Type B pancreatic cell (in vitro differentiated cells): ENCODE measurements around the gene MLLT1. TPM values are rescaled to one million over a fixed set of nuclear protein-coding genes. Genes with fewer than 3 reads are reported as not detected.
"Not testable (repeated sequence)": the region's sequence is repeated elsewhere in the genome, so short reads cannot be mapped to it uniquely, and the experiment has no call there.

ENCODE experiments used
- DNase-seq: peaks from one replicate; pipeline ENCODE4 v3.0.0; 2021; ENCODE audit warnings: mixed read lengths; ENCODE audit not compliant: unreplicated experiment; ENCODE audit errors: extremely low spot score
- H3K27ac Mint-ChIP-seq: 2 replicates; pipeline ENCODE4 v1.8.0; 2021; ENCODE audit warnings: mild to moderate bottlenecking, mixed read lengths
- H3K27me3 Mint-ChIP-seq: 2 replicates; pipeline ENCODE4 v1.8.0; 2021; ENCODE audit warnings: mixed read lengths
- H3K36me3 Mint-ChIP-seq: 2 replicates; pipeline ENCODE4 v1.8.0; 2021; ENCODE audit warnings: mixed read lengths
- H3K4me1 Mint-ChIP-seq: one replicate; pipeline ENCODE4 v1.8.0; 2021; ENCODE audit warnings: mixed read lengths; ENCODE audit not compliant: unreplicated experiment
- H3K4me3 Mint-ChIP-seq: 2 replicates; pipeline ENCODE4 v1.8.0; 2021; ENCODE audit warnings: mild to moderate bottlenecking, mixed read lengths
- H3K9me3 Mint-ChIP-seq: 2 replicates; pipeline ENCODE4 v1.8.0; 2021; ENCODE audit warnings: mixed read lengths
- CTCF ChIP-seq: fragments of 200-600 bp; sonication (generic); conservative IDR thresholded peaks from 2 replicates; pipeline ENCODE4 v1.5.0; 2021; ENCODE audit warnings: antibody characterized with exemption, mild to moderate bottlenecking
- total RNA-seq: library from RNA; stranded (reverse); gene quantifications from 2 replicates; pipeline ENCODE4 v1.2.1, GENCODE V29; 2021; ENCODE audit warnings: low replicate concordance

Gene MLLT1
- total RNA-seq, 1 donor from 2014 or later = 106 TPM

DNA sequence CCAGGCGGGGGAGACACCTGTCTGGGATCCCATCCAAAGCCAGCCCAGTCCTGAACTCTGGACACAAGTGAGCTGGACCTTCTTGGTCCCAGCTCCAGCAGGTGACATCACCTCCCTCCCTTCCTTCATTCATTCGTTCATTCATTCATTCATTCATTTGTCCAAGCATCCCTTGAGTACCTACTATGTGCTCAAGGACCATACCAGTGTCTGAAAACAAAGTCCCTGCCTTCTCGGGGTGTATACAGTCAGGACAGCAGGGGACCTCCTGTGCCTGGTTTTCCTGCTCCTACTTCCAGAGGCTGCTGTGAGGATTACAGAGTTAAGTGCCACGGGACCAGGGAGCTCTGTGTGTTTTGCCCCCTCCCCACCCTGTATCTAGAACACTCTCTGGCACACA, 39.6 kb upstream of the MLLT1 start:
- no peak for TF ChIP-seq CTCF
- H3K27me3 Mint-ChIP-seq = no peaks in the 10 kb centered on the region
- no peaks in the 10 kb centered on the region for H3K36me3 Mint-ChIP-seq
- DNase-seq = no peak
- H3K4me3 Mint-ChIP-seq = no peak overlapping the region
- no peaks in the 10 kb centered on the region for H3K4me1 Mint-ChIP-seq
- no peaks in the 10 kb centered on the region for H3K9me3 Mint-ChIP-seq
- no peak overlapping the region for H3K27ac Mint-ChIP-seq

DNA sequence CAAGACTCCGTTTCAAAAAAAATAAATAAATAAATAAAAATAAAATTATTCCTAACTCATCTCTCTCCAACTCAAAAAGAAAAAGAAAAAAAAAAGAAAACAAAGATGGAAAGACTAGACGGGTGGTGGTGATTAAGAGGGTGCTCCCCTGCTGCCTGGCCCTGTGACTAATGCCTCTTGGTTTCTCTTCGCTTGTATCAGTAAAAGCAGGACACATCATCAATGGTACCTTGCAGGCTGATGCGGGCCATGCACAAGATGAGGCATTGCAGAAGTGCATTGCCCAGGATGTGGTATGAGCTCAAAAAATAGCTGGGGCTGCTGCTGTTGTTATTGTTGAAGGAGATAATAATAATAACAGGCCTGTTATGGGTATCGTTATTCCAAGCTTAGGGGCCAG, 39.0 kb upstream of the MLLT1 start:
- Mint-ChIP-seq H3K9me3 (no peaks in the 10 kb centered on the region), H3K27ac (no peak overlapping the region), H3K4me3 (no peak overlapping the region), H3K36me3 (no peaks in the 10 kb centered on the region), H3K4me1 (no peaks in the 10 kb centered on the region), H3K27me3 (no peaks in the 10 kb centered on the region)
- TF ChIP-seq CTCF = no peak
- no peak for DNase-seq

GRCh38 chr19:6315646-6316045, 35.9 kb upstream of the MLLT1 start:
- not testable (repeated sequence) for H3K9me3 Mint-ChIP-seq, H3K27me3 Mint-ChIP-seq, H3K4me3 Mint-ChIP-seq, H3K27ac Mint-ChIP-seq, H3K36me3 Mint-ChIP-seq, DNase-seq, H3K4me1 Mint-ChIP-seq

DNA sequence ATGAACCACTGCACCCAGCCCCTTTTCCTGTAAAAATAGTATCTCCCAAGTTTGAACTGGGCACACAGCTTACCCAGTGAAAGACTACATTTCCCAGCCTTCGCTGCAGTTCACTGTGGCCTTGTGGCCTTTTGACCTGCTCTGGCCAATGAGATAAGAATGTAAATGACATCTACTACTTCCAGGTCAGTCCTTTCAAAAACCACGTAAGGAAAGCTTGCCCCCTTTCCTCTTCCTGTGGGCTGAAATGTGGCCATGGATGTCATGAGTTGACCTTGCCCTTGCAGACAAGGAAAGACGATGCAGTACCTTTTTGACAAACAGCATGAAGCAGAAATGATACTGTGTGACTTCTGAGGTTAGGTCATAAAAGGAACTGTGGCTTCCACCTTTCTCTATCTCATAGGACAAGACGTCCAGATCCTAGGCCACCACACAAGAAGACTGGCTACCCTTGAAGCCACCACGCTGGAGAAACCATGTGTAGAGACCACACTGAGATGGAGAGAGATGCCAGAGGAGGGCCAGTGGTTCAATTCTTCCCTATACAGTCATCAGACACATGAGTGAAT, 33.7 kb upstream of the MLLT1 start:
- H3K9me3 Mint-ChIP-seq = no peaks in the 10 kb centered on the region
- peaks cover 4% of the 10 kb centered on the region for H3K27me3 Mint-ChIP-seq
- H3K4me1 Mint-ChIP-seq = no peaks in the 10 kb centered on the region
- TF ChIP-seq CTCF = no peak
- H3K4me3 Mint-ChIP-seq = no peak overlapping the region
- no peaks in the 10 kb centered on the region for H3K36me3 Mint-ChIP-seq
- H3K27ac Mint-ChIP-seq = no peak overlapping the region
- no peak for DNase-seq

DNA sequence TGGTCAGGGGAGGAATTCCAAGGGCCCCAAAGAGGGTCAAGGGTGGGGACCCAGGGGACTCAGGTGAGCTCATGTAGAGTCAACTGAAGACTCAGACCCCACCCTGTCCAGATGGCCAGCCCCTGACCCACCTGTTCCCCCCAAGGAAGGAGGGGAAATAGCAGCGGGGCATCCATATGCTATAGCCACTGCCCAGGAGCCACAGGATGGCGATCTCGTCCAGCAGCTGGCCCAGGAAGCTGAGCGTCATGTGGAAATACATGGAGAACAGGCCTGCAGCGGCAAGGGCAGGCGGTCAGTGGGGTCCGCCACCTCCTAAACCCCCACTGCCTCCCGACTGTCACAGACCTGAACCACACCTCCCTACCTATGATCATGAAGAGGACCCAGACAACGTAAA, 32.2 kb upstream of the MLLT1 start:
- no peak overlapping the region for H3K4me3 Mint-ChIP-seq
- H3K9me3 Mint-ChIP-seq = no peaks in the 10 kb centered on the region
- H3K4me1 Mint-ChIP-seq = no peaks in the 10 kb centered on the region
- H3K36me3 Mint-ChIP-seq = no peaks in the 10 kb centered on the region
- no peak for TF ChIP-seq CTCF
- H3K27ac Mint-ChIP-seq = no peak overlapping the region
- DNase-seq = no peak
- peaks cover 6% of the 10 kb centered on the region for H3K27me3 Mint-ChIP-seq

DNA sequence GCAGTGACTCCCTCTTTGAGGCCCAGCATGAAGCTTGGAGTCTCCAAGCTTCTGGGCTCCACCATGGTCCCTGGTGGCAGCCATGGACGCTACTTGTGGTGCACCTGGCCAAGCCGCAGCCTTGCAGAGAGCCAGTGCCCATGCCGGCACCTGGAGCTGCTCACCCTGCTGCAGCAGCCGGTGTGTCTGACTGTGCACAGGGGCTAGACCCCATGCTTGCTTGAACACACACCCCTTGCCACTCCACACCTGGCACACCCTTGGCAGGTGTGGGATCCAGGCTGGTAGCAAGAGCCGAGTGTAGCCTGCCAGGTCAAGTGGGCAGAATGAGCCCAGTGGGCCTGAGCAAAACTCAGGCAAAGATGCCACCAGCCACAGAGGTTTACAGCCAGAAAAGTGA, 18.6 kb upstream of the MLLT1 start:
- no peak for TF ChIP-seq CTCF
- H3K27ac Mint-ChIP-seq = no peak overlapping the region
- no peaks in the 10 kb centered on the region for H3K36me3 Mint-ChIP-seq
- DNase-seq = no peak
- no peak overlapping the region for H3K4me3 Mint-ChIP-seq
- H3K4me1 Mint-ChIP-seq = no peaks in the 10 kb centered on the region
- H3K9me3 Mint-ChIP-seq = peaks cover 15% of the 10 kb centered on the region
- H3K27me3 Mint-ChIP-seq = peaks cover under 1% of the 10 kb centered on the region
